GM19395 (cell line): ENCODE results near the gene RBM19.

Experiments
- ATAC-seq: cut with Tn5 transposase; IDR thresholded peaks from one replicate; pipeline ENCODE4 v1.9.1; 2021; ENCODE audit warnings: mild to moderate bottlenecking, moderate library complexity; ENCODE audit not compliant: unreplicated experiment

RBM19 gene

GRCh38 chr12:113788020-113788856, 177.9 kb downstream of the RBM19 start:
- ATAC-seq: no peak

DNA sequence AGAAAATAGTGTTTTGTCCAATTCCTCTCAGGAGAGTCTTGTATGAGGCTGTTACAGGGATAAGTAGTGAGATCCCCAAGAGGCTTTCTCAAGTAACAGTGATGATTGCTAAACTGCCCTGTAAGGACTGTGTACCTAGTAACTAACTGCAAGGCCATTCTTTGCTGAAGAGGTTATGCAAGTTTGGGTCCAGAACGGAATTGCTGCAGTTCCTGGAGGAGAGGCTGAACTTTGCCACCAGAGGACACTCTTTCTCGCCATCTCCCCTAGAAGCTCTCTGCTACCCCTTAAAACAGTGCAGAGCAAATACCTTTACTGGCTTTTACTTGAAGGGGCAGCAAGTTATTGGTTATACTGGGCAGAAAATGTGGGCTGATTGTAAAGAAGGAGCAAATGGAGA, 180.0 kb downstream of the RBM19 start:
- no peak for ATAC-seq

- ATAC-seq: no peak
These were observed 182.3 kb downstream of the RBM19 start for GRCh38 chr12:113783811-113784210.

- no peak for ATAC-seq
These were observed 183.3 kb downstream of the RBM19 start for GRCh38 chr12:113782873-113783272.

DNA sequence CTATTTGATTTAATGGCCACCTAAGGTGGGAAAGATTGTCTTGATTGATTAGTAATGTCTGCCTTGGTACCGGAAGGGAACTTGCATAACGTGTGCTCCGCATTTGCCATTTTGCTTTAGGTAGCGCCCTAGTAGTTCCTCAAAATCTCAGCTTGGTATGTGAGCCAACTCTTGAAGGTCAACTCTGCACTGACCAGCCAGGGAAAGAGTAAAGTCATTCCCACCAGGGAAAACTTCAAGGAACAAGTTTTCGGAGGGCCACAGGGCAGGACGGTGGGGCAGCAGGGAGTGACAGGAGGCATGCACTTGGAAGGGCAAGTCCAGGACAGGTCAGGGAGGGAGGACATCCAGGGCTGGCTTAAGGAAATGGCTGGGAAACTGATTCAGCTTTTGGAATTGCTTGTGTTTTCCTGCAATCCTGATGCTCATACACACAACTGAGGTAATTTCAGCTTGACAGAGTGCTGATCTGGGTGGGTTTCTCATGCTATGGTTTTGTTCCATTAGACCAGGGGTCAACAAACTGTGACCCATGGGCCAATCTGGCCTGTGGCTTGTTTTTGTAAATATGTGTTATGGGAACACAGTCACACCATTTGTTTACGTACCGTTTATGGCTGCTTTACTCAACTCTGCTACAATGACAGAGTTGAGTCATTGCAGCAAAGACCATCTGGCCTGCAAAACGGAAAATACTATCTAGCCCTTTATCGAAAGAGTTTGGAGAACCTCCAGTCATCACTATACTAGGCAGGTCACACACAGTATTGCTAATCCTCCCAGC, 184.5 kb downstream of the RBM19 start:
- ATAC-seq: no peak

GRCh38 chr12:113779774-113780173, 186.4 kb downstream of the RBM19 start:
- ATAC-seq: no peak

- ATAC-seq: no peak
These were observed 187.5 kb downstream of the RBM19 start for GRCh38 chr12:113778432-113779132.

DNA sequence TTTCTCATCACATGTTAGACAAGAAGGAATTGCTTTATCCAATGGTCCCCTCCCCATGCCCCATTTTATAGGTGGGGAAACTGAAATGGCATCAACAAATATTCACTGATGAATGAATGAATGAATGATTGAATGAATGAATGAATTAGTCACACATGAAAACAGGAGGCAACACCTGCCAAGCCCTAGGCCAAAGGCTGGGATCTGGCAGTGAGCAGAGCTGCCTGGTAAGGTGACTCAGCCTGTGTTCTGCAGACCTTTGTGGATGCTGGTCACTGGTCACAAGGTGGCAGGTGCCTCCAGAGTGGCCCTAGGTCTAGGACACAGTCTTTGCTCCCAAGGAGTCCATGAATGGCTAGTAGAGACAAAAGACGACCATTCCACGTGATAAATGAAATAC, 188.4 kb downstream of the RBM19 start:
- no peak for ATAC-seq

- no peak for ATAC-seq
These were observed 189.6 kb downstream of the RBM19 start for GRCh38 chr12:113776536-113776935.

DNA sequence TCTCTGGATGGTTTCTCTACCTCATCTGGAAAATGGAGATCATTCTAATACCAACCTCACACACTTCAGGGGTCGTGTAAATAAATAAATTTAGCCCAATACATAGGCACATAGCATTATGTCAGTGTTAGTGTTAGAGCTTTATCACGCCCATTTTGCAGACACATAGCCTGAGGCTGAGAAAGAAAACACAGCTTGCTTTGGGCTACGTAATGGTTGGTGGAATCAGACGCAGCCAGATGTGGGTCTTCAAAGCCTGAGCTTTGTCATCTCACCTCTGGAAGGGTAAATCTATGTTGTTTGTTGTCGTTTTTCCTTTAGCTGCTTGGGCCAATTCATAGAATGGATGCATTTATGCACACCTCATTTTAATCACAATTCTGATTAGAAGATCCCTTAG, 191.6 kb downstream of the RBM19 start:
- no peak for ATAC-seq

GRCh38 chr12:113772505-113773030, 193.6 kb downstream of the RBM19 start:
- ATAC-seq: no peak

DNA sequence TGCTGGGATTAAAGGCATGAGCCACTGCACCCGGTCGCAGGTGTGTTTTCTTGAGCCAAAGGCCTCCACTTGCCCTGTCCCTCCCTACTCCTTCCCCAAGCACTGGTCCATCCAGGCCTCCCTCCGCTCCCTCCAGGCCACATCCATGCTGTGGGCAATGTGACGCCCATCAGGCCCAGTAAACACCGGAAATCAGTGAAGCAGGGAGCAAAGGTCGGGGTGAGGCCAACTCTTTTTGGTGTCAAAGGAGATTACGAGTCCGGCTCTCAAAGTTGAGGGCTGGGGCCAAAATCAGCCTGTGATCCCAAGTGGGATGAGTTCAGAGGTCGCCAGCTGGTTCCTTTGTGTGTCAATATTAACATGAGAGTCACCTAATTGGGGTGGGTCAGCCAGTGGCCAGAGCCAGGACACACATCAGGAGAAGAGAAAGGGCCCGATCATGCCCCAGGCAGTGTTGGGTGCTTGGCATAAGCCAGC, 195.7 kb downstream of the RBM19 start:
- no peak for ATAC-seq

GRCh38 chr12:113769305-113769704, 196.8 kb downstream of the RBM19 start:
- ATAC-seq: no peak

- no peak for ATAC-seq
These were observed 197.3 kb downstream of the RBM19 start for GRCh38 chr12:113768850-113769249.

GRCh38 chr12:113766879-113767878, 198.9 kb downstream of the RBM19 start:
- ATAC-seq: no peak
